H9 (cell line): ENCODE results near the gene ETFA. TPM values are rescaled to one million over a fixed set of nuclear protein-coding genes. Genes with fewer than 3 reads are reported as not detected.

ENCODE experiments used
- DNase-seq: peaks from one replicate; pipeline ENCODE4 v3.0.0-alpha.2; 2017
- H2AFZ ChIP-seq: one replicate; pipeline ENCODE4 v1.6.1; 2013; ENCODE audit warnings: mild to moderate bottlenecking, low read length, control low read depth, moderate library complexity
- H2AK5ac ChIP-seq: 2 replicates; pipeline ENCODE4 v1.6.1; 2013; ENCODE audit warnings: low read length, control low read depth, mixed read lengths; ENCODE audit not compliant: insufficient read length
- H2BK120ac ChIP-seq: one replicate; pipeline ENCODE4 v1.6.1; 2013; ENCODE audit warnings: low read depth, mild to moderate bottlenecking, low read length, control low read depth, inconsistent platforms; ENCODE audit not compliant: poor library complexity, severe bottlenecking
- H2BK12ac ChIP-seq: 2 replicates; pipeline ENCODE4 v1.6.1; 2013; ENCODE audit warnings: low read length, control low read depth, mixed read lengths, low read depth; ENCODE audit not compliant: insufficient read length
- H2BK15ac ChIP-seq: 2 replicates; pipeline ENCODE4 v1.6.1; 2013; ENCODE audit warnings: low read depth, low read length, control low read depth
- H2BK20ac ChIP-seq: one replicate; pipeline ENCODE4 v1.6.1; 2013; ENCODE audit warnings: low read depth, mild to moderate bottlenecking, low read length, control low read depth, inconsistent platforms; ENCODE audit not compliant: poor library complexity, severe bottlenecking
- H2BK5ac ChIP-seq: 2 replicates; pipeline ENCODE4 v1.6.1; 2013; ENCODE audit warnings: low read length, control low read depth, mixed read lengths; ENCODE audit not compliant: insufficient read length
- H3K14ac ChIP-seq: 2 replicates; pipeline ENCODE4 v1.6.1; 2013; ENCODE audit warnings: low read length, control low read depth; ENCODE audit not compliant: insufficient read depth
- H3K18ac ChIP-seq: 2 replicates; pipeline ENCODE4 v1.6.1; 2013; ENCODE audit warnings: low read depth, mild to moderate bottlenecking, mixed read lengths, low read length, control low read depth; ENCODE audit not compliant: insufficient read length
- H3K23ac ChIP-seq: 2 replicates; pipeline ENCODE4 v1.6.1; 2013; ENCODE audit warnings: low read length, control low read depth, mixed read lengths, low read depth; ENCODE audit not compliant: insufficient read length
- H3K23me2 ChIP-seq: 2 replicates; pipeline ENCODE4 v1.6.1; 2013; ENCODE audit warnings: low read depth, mild to moderate bottlenecking, mixed read lengths, low read length, control low read depth; ENCODE audit not compliant: insufficient read length, poor library complexity, severe bottlenecking
- H3K27ac ChIP-seq: 2 replicates; pipeline ENCODE4 v1.5.1; 2013; ENCODE audit warnings: low read length, control low read depth, mixed read lengths, low read depth; ENCODE audit not compliant: insufficient read length
- H3K27me3 ChIP-seq: 2 replicates; pipeline ENCODE4 v1.6.1; 2013; ENCODE audit warnings: low read length, control low read depth, inconsistent platforms; ENCODE audit not compliant: insufficient read depth
- H3K4ac ChIP-seq: 2 replicates; pipeline ENCODE4 v1.6.1; 2013; ENCODE audit warnings: low read depth, mild to moderate bottlenecking, control low read depth, inconsistent platforms, low read length, moderate library complexity
- H3K4me1 ChIP-seq: 2 replicates; pipeline ENCODE4 v1.6.1; 2013; ENCODE audit warnings: low read length, control low read depth, inconsistent platforms; ENCODE audit not compliant: insufficient read depth
- H3K4me2 ChIP-seq: 2 replicates; pipeline ENCODE4 v1.6.1; 2013; ENCODE audit warnings: low read length, control low read depth, mixed read lengths; ENCODE audit not compliant: insufficient read length, insufficient read depth
- H3K56ac ChIP-seq: 2 replicates; pipeline ENCODE4 v1.6.1; 2013; ENCODE audit warnings: low read depth, mild to moderate bottlenecking, mixed read lengths, low read length, control low read depth; ENCODE audit not compliant: insufficient read length
- H3K79me1 ChIP-seq: 2 replicates; pipeline ENCODE4 v1.6.1; 2013; ENCODE audit warnings: low read depth, mild to moderate bottlenecking, moderate library complexity, low read length, control low read depth, inconsistent platforms; ENCODE audit not compliant: insufficient read depth, poor library complexity, severe bottlenecking
- H3K79me2 ChIP-seq: 2 replicates; pipeline ENCODE4 v1.6.1; 2013; ENCODE audit warnings: low read length, control low read depth, inconsistent platforms; ENCODE audit not compliant: insufficient read depth
- H3K9ac ChIP-seq: 2 replicates; pipeline ENCODE4 v1.6.1; 2013; ENCODE audit warnings: low read length, control low read depth, mixed read lengths; ENCODE audit not compliant: insufficient read length; ENCODE audit errors: extremely low read depth
- H3K9me3 ChIP-seq: one replicate; pipeline ENCODE4 v1.6.1; 2013; ENCODE audit warnings: low read depth, low read length, inconsistent platforms; ENCODE audit not compliant: control insufficient read depth
- H3T11ph ChIP-seq: one replicate; pipeline ENCODE4 v1.6.1; 2013; ENCODE audit warnings: mild to moderate bottlenecking, low read length, control low read depth, inconsistent platforms
- H4K20me1 ChIP-seq: one replicate; pipeline ENCODE4 v1.6.1; 2013; ENCODE audit not compliant: control insufficient read depth, insufficient read length, insufficient read depth
- H4K5ac ChIP-seq: 2 replicates; pipeline ENCODE4 v1.6.1; 2013; ENCODE audit warnings: low read depth, mild to moderate bottlenecking, mixed read lengths, low read length, control low read depth; ENCODE audit not compliant: insufficient read length
- H4K8ac ChIP-seq: replicated peaks from 2 replicates; pipeline ENCODE4 v1.6.1; 2013; ENCODE audit warnings: low read length, control low read depth, mixed read lengths, low read depth; ENCODE audit not compliant: insufficient read length
- H4K91ac ChIP-seq: 2 replicates; pipeline ENCODE4 v1.6.1; 2013; ENCODE audit warnings: low read depth, mild to moderate bottlenecking, moderate library complexity, mixed read lengths, low read length, control low read depth; ENCODE audit not compliant: insufficient read length
- H3K27ac Mint-ChIP-seq, 3 experiments: 2 replicates in 2 of 3; 3 replicates in 1 of 3; pipeline ENCODE4 v1.8.0; 2020 to 2021; ENCODE audit warnings: mixed read lengths in 3 of 3, mild to moderate bottlenecking in 1 of 3, moderate library complexity in 1 of 3
- H3K27me3 Mint-ChIP-seq: 2 replicates; pipeline ENCODE4 v1.8.0; 2021; ENCODE audit warnings: low read depth, mild to moderate bottlenecking, moderate library complexity, mixed read lengths
- H3K36me3 Mint-ChIP-seq, 3 experiments: 2 replicates in 2 of 3; 3 replicates in 1 of 3; pipeline ENCODE4 v1.8.0; 2020 to 2021; ENCODE audit warnings: low read depth in 3 of 3, mixed read lengths in 3 of 3; ENCODE audit not compliant: insufficient read depth in 1 of 3
- H3K4me1 Mint-ChIP-seq, 2 experiments: 2 replicates each; pipeline ENCODE4 v1.8.0; 2020; ENCODE audit warnings: mixed read lengths in 2 of 2
- H3K4me3 Mint-ChIP-seq, 2 experiments: 2 replicates in 1 of 2; 3 replicates in 1 of 2; pipeline ENCODE4 v1.8.0; 2020 to 2021; ENCODE audit warnings: mild to moderate bottlenecking in 2 of 2, mixed read lengths in 2 of 2, moderate library complexity in 1 of 2
- H3K9me3 Mint-ChIP-seq, 2 experiments: 2 replicates in 1 of 2; 3 replicates in 1 of 2; pipeline ENCODE4 v1.8.0; 2020; ENCODE audit warnings: mild to moderate bottlenecking in 2 of 2, mixed read lengths in 2 of 2, moderate library complexity in 1 of 2
- WGBS: extraction: QIAGEN DNeasy Blood & Tissue Kit; methylation state at CpG from one replicate; pipeline ENCODE4 v1.1.7; 2013; ENCODE audit warnings: missing lambda C conversion rate, low lambda C conversion rate, mixed read lengths; ENCODE audit not compliant: insufficient read length; ENCODE audit errors: extremely low coverage; 5-methylcytosine and 5-hydroxymethylcytosine counted together
- total RNA-seq: library from RNA; stranded (reverse); gene quantifications from 2 replicates; pipeline ENCODE4 v1.2.1, GENCODE V29; 2021
- TF ChIP-seq, protein P1 (sequence below): fragments of 200-600 bp; sonication (generic); conservative IDR thresholded peaks from 3 replicates; pipeline ENCODE4 v1.8.0; 2021; ENCODE audit warnings: antibody characterized with exemption, mild to moderate bottlenecking

The ETFA gene
- total RNA-seq, 1 experiment from 2014 or later = 109 TPM

DNA sequence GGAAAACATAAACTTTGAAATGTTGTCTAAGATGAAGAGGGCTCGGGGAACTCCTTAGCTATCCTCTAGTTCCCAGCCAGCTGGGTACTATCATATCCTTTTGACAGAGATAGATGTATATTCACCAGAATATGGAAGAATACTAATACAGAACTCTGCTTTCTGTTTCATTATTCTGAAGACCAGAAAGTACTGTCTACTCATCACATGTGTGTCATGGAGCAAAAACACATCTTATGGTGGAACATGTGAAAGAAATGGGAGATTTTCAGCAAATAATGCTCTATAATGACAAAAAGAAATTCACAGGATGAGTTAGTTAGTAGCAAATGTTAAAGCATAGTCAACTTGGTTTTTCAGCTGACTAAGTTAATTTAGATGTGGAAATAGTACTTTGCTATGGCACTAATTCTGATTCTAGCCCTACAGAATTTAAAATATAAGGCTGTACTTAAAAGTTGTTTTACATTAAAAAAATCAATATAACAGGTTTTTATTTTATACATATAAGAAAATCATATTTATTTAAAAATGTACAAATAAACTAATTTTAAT lies 41.8 kb upstream of the ETFA start:
- Histone ChIP-seq H3K56ac (no peak overlapping the region), H2BK5ac (no peak overlapping the region), H3K23me2 (no peaks in the 10 kb centered on the region), H4K5ac (no peak overlapping the region), H2AK5ac (no peak overlapping the region), H3K79me2 (no peaks in the 10 kb centered on the region), H3K23ac (no peak overlapping the region), H3K4ac (no peak overlapping the region), H2BK12ac (no peak overlapping the region), H3K18ac (no peak overlapping the region), H2BK15ac (no peak overlapping the region), H3K27me3 (peaks cover 6% of the 10 kb centered on the region; the same call in 1 of the 2 replicates), H3T11ph (no peak overlapping the region), H2AFZ (no peak overlapping the region), H2BK20ac (no peak overlapping the region), H3K4me2 (no peak overlapping the region), H3K14ac (no peak overlapping the region), H4K20me1 (no peaks in the 10 kb centered on the region), H3K9me3 (no peaks in the 10 kb centered on the region), H3K9ac (no peak overlapping the region), H3K4me1 (no peaks in the 10 kb centered on the region), H2BK120ac (no peak overlapping the region), H4K91ac (no peak overlapping the region), H3K27ac (no peak overlapping the region), H3K79me1 (no peaks in the 10 kb centered on the region), H4K8ac (no peak overlapping the region)
- no peak for DNase-seq
- Mint-ChIP-seq H3K9me3 (no peaks in the 10 kb centered on the region), H3K27me3 (peaks cover 39% of the 10 kb centered on the region), H3K4me3 (no peak overlapping the region), H3K36me3 (no peaks in the 10 kb centered on the region), H3K4me1 (no peaks in the 10 kb centered on the region; a peak in 1 of 4 replicates), H3K27ac (no peak overlapping the region)
- WGBS = no CpG with 5 or more reads among the region's 1 CpG
- TF ChIP-seq, protein P1, sequence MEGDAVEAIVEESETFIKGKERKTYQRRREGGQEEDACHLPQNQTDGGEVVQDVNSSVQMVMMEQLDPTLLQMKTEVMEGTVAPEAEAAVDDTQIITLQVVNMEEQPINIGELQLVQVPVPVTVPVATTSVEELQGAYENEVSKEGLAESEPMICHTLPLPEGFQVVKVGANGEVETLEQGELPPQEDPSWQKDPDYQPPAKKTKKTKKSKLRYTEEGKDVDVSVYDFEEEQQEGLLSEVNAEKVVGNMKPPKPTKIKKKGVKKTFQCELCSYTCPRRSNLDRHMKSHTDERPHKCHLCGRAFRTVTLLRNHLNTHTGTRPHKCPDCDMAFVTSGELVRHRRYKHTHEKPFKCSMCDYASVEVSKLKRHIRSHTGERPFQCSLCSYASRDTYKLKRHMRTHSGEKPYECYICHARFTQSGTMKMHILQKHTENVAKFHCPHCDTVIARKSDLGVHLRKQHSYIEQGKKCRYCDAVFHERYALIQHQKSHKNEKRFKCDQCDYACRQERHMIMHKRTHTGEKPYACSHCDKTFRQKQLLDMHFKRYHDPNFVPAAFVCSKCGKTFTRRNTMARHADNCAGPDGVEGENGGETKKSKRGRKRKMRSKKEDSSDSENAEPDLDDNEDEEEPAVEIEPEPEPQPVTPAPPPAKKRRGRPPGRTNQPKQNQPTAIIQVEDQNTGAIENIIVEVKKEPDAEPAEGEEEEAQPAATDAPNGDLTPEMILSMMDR = no peak
